ENCODE results near the gene FN3KRP.
A peak's percentile ranks its signal among the peaks of the same experiment; 100 is the strongest.
"Not testable (repeated sequence)": the region's sequence is repeated elsewhere in the genome, so short reads cannot be mapped to it uniquely, and the experiment has no call there.

Gene FN3KRP

GRCh38 chr17:82745524-82745923, 29.0 kb downstream of the FN3KRP start:
- no peak for DNase-seq

- DNase-seq, result no peak
Measured at GRCh38 chr17:82748756-82749155, 32.2 kb downstream of the FN3KRP start.

- no peak for DNase-seq
Measured at GRCh38 chr17:82750241-82750908, 33.9 kb downstream of the FN3KRP start.

- no peak for DNase-seq
Measured at GRCh38 chr17:82751171-82751570, 34.7 kb downstream of the FN3KRP start.

- peak; percentile 84 for DNase-seq
Measured at GRCh38 chr17:82751571-82752370, 35.3 kb downstream of the FN3KRP start, which contains the start of gene TBCD. Gene TBCD, plus strand, starts transcription at chr17:82752065. Its CDS starts 129 bp downstream, at chr17:82752194.

GRCh38 chr17:82752371-82753200, 36.1 kb downstream of the FN3KRP start:
- DNase-seq, result no peak

GRCh38 chr17:82753201-82753464, 36.6 kb downstream of the FN3KRP start:
- DNase-seq, result no peak

GRCh38 chr17:82754297-82755208, 38.0 kb downstream of the FN3KRP start:
- no peak for DNase-seq

- no peak for DNase-seq
Measured at GRCh38 chr17:82756166-82756565, 39.7 kb downstream of the FN3KRP start.

GRCh38 chr17:82765371-82765770, 48.9 kb downstream of the FN3KRP start:
- DNase-seq, result no peak

GRCh38 chr17:82767041-82767754, 50.7 kb downstream of the FN3KRP start:
- DNase-seq, result no peak

- no peak for DNase-seq
Measured at GRCh38 chr17:82769041-82769440, 52.5 kb downstream of the FN3KRP start.

- no peak for DNase-seq
Measured at GRCh38 chr17:82772026-82772425, 55.5 kb downstream of the FN3KRP start.

GRCh38 chr17:82774456-82774855, 58.0 kb downstream of the FN3KRP start:
- DNase-seq, result not testable (repeated sequence)

- DNase-seq, result peak; percentile 26
Measured at GRCh38 chr17:82775001-82775823, 58.7 kb downstream of the FN3KRP start.

- DNase-seq, result no peak
Measured at GRCh38 chr17:82776454-82776853, 59.9 kb downstream of the FN3KRP start.

Measured in CD4-positive, alpha-beta T cell treated with Interferon gamma for 1 hour (primary cell).